Activated T-cell treated with anti-CD3 and anti-CD28 coated beads for 1 hour (primary cell): ENCODE measurements around the gene ATP2A3.
A peak's percentile ranks its signal among the peaks of the same experiment; 100 is the strongest.
"Not testable (repeated sequence)": the region's sequence is repeated elsewhere in the genome, so short reads cannot be mapped to it uniquely, and the experiment has no call there.

Experiments used
- DNase-seq: peaks from one replicate; pipeline ENCODE4 v3.0.0-alpha.2; 2020; ENCODE audit warnings: low read depth

Gene ATP2A3

DNA sequence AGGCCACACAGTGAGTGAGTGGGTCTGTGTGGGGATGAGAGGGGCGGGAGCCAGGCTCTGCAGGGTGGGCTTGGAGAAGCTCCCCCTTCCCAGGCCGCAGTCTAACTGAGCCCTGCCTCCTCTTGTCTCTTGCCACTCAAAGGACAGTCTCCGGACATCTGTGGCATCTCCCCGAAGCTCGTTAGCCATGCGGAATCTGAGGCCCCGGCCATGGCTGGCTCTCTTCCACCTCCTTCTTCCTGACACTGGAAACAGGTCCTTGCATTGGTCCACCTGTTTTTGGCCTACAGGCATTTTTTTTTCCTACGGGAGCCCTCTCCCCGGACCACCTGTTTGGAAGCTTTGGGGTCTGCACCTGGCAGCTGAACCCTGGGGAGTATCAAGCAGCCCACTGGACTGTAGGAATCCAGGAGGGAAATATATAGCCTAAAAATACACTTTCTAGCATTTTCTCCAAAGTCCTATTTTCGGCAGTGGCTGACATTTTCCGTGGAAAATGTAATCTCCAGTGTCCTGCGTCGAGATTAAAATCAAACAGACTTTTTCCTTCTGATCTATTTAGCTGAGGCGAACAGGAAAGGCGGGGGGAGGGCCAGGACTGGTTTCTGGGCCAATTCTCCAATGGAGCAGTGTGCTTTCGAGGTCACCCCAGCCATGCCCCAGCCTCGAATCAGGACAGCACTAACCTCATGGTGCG, 9.1 kb downstream of the ATP2A3 start:
- DNase-seq = no peak

DNA sequence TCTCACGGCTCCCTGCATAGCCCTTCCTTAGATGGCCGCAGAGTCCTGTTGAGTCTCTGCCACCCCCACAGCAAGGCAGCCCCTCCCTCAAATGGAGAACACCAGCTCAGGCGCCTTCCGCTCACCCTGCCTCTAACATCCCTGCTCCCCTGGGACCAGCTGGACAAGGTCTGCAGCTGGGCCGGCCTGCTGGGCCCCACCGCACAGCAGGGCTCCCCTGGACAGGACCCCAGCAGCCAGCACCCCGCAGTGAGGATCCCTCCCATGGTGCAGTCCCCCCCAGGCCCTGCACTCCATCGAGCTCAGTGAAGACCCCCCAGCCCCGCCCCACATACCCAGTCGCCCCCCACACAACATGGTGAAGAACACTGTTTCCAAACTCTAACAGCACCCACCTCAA, 10.2 kb downstream of the ATP2A3 start:
- DNase-seq = no peak

DNA sequence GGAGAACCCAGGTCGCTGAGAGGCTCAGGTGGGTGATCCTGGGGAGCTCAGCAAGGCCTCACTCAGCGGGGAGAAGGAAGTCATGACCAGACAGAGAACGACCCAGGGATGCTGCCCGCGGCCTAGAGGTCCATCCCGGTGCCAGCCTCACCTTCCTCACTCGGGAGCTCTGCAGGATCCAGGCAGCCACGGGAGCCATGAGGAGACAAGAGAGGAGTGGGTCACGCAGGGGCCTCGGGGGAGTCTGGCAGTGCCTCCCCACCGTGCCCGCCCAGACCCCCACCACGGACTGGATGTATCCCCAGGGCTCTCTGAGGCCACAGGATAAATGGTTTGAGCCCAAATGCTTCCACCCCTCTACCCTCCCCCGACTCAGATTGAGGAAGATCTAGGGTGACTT, 10.7 kb downstream of the ATP2A3 start:
- no peak for DNase-seq

GRCh38 chr17:3952186-3952585, 12.1 kb downstream of the ATP2A3 start:
- DNase-seq = no peak

DNA sequence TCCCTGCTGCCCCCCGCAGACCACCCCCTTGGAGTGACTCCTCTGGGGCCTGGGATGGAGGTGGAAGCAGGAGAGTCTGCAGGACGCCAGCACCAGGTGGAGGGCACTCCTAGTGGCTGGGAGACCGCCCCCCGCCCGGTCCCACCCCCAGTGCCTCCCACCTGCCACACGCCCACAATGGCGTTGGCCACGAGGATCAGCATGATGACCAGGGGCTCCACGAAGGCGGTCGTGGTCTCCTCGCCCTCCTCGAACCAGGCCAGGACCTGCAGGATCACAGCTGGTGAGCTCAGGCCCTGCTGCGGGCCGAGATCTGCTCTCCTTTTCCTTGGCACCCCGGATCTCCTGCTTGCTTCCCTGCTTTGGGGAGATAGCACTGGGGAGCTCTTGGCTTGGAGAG, 12.8 kb downstream of the ATP2A3 start:
- DNase-seq = no peak

- DNase-seq = no peak
Observed at GRCh38 chr17:3951003-3951402, 13.2 kb downstream of the ATP2A3 start.

- no peak for DNase-seq
Observed at GRCh38 chr17:3950584-3950983, 13.7 kb downstream of the ATP2A3 start.

- DNase-seq = no peak
Observed at GRCh38 chr17:3949418-3949817, 14.8 kb downstream of the ATP2A3 start.

DNA sequence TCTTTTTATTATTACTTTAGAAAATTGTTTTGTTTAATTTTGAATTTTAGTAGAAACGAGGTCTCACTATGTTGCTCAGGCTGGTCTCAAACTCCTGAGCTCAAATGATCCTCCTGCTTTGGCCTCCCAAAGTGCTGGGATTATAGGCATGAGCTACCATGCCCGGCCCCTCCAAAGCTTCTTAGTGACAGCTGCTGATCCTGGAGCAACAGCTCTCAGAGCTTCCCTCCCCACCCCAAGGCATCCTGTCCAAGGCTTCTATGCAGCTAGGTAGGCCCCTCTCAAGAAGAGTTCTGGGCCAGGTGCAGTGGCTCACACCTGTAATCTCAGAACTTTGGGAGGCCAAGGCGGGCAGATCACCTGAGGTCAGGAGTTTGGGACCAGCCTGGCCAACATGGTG, 15.7 kb downstream of the ATP2A3 start:
- DNase-seq = not testable (repeated sequence)

- DNase-seq = no peak
Observed at GRCh38 chr17:3947318-3947810, 16.9 kb downstream of the ATP2A3 start.

- no peak for DNase-seq
Observed at GRCh38 chr17:3946711-3947235, 17.5 kb downstream of the ATP2A3 start.

- DNase-seq = peak; percentile 33
Observed at GRCh38 chr17:3944485-3945388, 19.5 kb downstream of the ATP2A3 start.

GRCh38 chr17:3943240-3943891, 20.9 kb downstream of the ATP2A3 start:
- no peak for DNase-seq

DNA sequence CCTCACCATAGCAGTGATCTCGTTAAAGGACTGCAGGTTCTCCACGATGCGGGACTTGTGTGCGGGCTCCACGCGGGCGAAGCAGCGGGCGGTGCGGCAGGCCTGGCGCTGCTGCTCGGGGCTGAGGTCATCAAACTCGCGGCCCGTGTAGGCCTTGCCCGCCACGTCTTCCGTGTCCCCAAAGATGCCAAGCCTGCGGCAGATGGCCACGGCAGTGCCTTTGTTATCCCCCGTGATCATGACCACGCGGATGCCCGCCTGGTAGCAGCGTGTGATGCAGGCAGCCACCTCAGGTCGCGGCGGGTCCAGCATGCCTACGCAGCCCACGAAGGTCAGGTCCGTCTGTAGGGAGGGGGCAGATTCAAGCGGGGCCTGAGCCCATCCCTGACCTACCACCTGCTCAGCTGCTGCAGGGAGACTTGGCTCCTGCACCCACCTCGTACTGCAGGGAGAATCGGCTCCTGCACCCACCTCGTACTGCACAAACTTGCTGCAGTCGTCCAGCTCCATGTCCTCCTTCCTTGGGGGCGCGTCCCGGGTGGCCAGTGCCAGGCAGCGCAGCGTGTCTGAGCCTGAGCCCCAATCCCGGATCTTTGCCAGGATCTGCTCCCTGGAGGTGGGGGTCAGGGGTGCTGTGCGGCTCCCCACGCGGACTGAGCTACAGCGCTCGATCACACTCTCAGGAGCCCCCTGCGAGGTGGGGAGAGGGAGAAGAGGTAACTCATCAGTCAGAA, 23.1 kb downstream of the ATP2A3 start:
- no peak for DNase-seq

GRCh38 chr17:3937359-3937758, 26.9 kb downstream of the ATP2A3 start:
- DNase-seq = no peak

DNA sequence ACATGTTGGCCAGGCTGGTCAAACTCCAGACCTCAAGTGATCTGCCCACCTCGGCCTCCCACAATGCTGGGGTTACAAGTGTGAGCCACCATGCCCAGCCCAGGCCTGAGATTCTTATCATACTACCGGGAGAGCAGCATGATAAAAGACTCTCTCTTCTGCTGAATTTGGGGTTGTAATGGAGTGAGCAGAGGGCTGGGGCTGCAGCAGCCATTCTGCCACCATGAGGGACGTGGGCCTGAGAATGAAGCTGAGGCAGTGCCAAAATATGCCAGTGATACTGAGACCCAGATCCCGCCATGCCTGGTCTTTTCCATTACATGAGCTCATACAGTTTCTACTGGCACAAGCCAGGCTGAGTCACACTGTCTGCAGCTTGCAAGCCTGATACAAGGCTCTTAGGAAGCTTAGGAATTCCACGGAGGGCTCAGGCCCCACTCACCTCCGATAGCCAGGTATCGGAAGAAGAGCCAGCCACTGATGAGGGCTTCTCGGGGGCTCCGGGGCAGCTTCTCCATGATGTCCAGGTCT, 28.3 kb downstream of the ATP2A3 start:
- DNase-seq = no peak

DNA sequence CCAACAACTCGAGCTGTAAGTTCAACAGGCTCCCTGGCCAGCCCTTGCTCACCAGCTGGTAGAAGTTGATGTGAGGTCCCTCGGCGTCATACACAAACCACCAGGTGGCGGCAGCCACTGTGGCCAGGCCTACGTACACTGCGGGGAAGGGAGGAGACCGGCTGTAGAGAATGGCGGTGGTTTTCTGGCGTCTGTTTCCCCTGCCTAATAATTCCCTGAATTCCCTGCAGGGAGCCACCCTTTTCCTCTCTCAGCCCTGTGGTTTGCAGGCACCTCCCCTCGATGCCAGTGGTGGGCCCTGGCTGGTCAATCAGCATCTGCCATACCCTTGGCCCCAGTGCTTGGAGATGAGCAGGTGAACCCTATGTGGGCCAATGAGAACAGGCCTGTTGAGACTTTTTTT, 29.1 kb downstream of the ATP2A3 start:
- DNase-seq = peak; percentile 21

GRCh38 chr17:3929764-3930163, 34.5 kb downstream of the ATP2A3 start:
- no peak for DNase-seq

DNA sequence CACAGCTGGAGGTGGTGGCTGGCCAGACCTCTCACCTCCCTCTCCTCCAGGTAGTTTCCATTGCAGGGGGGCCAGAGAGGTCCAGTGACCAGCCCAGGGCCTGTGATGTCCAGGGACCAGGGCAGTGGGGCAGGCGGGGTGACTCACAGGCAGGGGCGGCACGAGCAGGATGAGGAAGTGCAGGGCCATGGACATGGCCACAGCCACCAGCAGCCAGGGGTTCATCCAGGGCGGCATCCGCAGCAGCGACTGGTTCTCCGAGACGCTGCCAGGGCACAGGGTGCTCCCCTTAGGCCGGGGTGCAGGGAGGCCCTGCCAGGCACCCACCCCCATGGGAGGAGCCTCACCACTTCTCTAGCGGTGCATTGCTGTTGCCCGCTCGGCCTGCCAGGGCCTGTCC, 35.1 kb downstream of the ATP2A3 start:
- no peak for DNase-seq

- DNase-seq = no peak
Observed at GRCh38 chr17:3928406-3928805, 35.8 kb downstream of the ATP2A3 start.

DNA sequence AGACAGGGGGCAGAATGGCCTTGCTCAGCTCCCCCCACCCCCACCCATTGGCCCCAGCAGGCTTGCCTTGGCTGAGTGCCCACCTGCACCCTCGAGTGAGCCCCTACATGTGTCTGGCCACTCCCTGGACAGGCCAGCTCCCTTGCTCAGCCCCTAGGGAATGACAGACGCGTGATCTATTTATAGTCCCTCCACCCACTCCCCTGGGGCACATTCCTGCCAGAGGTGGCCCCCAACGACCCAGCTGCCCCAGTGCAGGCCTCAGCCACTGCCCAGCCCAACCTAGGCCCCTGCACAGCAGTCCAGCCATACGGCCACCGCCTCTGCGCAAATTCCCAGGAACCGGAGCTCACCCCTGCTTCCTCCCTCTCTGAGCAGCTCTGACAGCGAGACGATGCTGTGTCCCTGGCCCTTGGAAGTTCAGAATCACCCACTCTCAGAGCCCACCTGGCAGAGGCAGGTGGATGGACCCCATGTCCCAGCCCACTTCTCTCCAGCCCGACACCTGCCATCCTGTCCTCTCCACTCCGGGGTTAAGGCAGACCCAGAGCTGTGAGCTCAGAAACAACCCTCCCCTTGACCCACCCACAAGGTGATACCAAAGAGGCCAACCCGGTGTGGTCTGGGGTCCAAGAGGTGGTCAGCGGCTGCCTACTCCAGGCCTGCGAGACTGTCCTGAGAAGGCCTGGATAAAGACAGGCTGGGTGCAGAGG, 36.5 kb downstream of the ATP2A3 start:
- DNase-seq = no peak
